GM06990 (cell line): ENCODE measurements around the gene OR1J4.
A peak's percentile ranks its signal among the peaks of the same experiment; 100 is the strongest.

Experiments used
- DNase-seq: peaks from one replicate; pipeline ENCODE4 v3.0.0-alpha.2; 2011; ENCODE audit not compliant: insufficient read length; ENCODE audit errors: extremely low read depth
- H3K27me3 ChIP-seq: replicated peaks from 2 replicates; pipeline ENCODE4 v1.6.0; 2011; ENCODE audit warnings: low read length; ENCODE audit not compliant: control insufficient read depth, insufficient read depth
- H3K36me3 ChIP-seq: 2 replicates; pipeline ENCODE4 v1.5.1; 2011; ENCODE audit warnings: low read length; ENCODE audit not compliant: control insufficient read depth, insufficient read depth
- H3K4me3 ChIP-seq: replicated peaks from 2 replicates; pipeline ENCODE4 v1.5.1; 2011; ENCODE audit warnings: low read depth, mild to moderate bottlenecking, control low read depth, low read length
- TF ChIP-seq, protein P1 (sequence below): IDR thresholded peaks from 2 replicates; pipeline ENCODE4 v1.5.1; 2011; ENCODE audit warnings: low read length, control low read depth, mild to moderate bottlenecking, inconsistent platforms; ENCODE audit not compliant: insufficient read depth, poor library complexity, severe bottlenecking

The OR1J4 gene

DNA sequence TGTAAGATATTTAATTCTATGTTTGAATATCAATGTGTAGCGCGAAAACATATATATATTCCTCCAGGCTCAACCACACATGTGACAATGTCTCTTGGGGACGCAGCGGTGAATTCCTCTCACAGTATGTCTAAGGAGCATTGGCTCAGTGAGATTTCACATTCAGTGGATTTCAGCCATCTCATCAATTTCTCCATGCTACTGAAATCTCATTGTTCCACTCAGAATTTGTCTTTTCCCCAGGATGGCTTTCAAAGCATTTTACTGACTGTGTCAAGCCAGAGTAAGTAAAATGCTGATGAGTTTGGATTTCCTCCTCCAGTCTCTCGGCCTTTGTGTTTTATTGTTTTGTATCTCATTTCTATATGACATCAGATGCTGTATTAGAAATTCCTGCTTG, 39.9 kb upstream of the OR1J4 start:
- H3K27me3 ChIP-seq, result peaks cover 2% of the 10 kb centered on the region; the same call in 1 of the 2 replicates

DNA sequence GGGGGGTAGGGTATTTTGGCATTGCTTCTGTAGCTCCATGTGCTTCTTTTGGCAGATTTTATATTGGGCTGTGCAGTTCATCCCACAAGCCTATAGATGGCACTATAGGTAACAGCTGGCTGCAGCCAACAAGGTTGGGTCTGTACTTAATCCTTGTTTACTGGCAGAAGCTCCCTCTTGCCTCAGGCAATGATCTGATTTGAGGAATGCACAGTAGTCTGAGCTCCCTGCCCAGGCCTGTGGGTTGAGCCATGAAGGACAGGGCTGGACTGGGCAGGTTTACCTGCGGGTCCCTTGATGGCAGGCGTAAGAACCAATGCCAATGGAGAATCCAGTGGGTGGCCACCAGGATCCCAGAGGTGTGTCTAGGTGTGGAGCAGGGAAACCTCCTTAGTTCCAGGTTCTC, 20.1 kb upstream of the OR1J4 start:
- H3K27me3 ChIP-seq, result no peaks in the 10 kb centered on the region
- TF ChIP-seq, protein P1, sequence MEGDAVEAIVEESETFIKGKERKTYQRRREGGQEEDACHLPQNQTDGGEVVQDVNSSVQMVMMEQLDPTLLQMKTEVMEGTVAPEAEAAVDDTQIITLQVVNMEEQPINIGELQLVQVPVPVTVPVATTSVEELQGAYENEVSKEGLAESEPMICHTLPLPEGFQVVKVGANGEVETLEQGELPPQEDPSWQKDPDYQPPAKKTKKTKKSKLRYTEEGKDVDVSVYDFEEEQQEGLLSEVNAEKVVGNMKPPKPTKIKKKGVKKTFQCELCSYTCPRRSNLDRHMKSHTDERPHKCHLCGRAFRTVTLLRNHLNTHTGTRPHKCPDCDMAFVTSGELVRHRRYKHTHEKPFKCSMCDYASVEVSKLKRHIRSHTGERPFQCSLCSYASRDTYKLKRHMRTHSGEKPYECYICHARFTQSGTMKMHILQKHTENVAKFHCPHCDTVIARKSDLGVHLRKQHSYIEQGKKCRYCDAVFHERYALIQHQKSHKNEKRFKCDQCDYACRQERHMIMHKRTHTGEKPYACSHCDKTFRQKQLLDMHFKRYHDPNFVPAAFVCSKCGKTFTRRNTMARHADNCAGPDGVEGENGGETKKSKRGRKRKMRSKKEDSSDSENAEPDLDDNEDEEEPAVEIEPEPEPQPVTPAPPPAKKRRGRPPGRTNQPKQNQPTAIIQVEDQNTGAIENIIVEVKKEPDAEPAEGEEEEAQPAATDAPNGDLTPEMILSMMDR, result peak; percentile 84
- DNase-seq, result peak; percentile 4
- no peak overlapping the region for H3K4me3 ChIP-seq
- H3K36me3 ChIP-seq, result no peaks in the 10 kb centered on the region

More for the DNA sequence above, 39.9 kb upstream of the OR1J4 start:
- Histone ChIP-seq H3K4me3 (no peak overlapping the region), H3K36me3 (no peaks in the 10 kb centered on the region)
- TF ChIP-seq, protein P1, result no peak
- no peak for DNase-seq

DNA sequence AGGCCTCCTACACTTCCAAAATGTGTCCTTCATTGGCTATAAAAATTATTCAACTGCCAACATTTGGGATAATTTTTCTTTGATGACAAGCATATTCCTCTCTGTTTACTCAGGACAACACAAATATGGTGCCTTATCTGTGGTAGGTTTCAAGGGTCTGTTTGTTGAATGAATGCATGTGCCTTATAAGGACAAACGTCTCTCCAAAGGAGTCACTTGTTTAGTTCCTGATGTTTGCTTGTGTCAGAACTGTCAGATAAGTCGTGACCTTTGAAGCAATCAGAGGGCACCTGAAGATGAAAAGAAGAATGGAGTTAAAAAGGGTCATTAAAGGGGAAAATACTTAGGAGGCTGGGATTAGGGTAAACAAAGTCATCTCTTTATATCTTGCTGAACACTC, 12.0 kb upstream of the OR1J4 start:
- H3K36me3 ChIP-seq, result no peaks in the 10 kb centered on the region
- no peak overlapping the region for H3K4me3 ChIP-seq
- no peaks in the 10 kb centered on the region for H3K27me3 ChIP-seq
- TF ChIP-seq, protein P1, result no peak
- DNase-seq, result no peak

DNA sequence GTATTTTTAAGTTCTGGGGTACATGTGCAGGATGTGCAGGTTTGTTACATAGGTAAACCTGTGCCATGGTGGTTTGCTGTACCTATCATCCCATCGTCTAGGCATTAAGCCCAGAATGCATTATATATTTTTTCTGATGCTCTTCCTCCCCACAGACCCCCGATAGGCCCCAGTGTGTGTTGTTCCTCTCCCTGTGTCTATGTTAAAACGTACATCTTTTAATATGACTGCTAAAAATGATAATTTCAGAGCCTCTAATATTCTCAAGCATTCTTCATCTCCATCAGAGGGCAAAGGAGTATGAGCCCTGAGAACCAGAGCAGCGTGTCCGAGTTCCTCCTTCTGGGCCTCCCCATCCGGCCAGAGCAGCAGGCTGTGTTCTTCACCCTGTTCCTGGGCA, 8.4 kb upstream of the OR1J4 start, which contains the start of gene OR1J2:
Gene OR1J2 (plus strand): TSS at position 301 of the 400 bp plus-strand sequence. CDS start 0 bp downstream, at position 301.
- no peak within 1 kb of the TSS for H3K4me3 ChIP-seq
- H3K36me3 ChIP-seq, result no peaks in the 10 kb centered on the region
- TF ChIP-seq, protein P1, result no peak
- H3K27me3 ChIP-seq, result no peaks in the 10 kb centered on the region
- no peak for DNase-seq

DNA sequence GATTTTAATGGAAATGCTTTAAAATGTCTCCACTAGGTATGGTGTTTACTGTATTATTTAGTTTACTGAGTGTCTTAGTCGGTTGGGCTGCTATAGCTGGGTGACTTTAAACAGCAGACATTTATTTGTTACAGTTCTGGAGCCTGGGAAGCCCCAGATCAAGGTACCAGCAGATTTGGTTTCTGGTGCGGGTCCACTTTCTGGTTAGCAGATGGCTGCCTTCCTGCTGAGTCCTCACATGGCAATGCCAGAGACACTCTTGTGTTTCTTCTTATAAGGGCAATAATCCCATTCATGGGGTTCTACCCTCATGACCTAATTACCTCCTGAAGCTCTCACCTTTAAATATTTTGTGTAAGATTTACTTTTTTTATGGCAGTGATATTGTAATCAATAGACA, 715 bp upstream of the OR1J4 start:
- H3K4me3 ChIP-seq, result no peak overlapping the region
- no peaks in the 10 kb centered on the region for H3K27me3 ChIP-seq

More for the DNA sequence above, 715 bp upstream of the OR1J4 start:
- no peaks in the 10 kb centered on the region for H3K36me3 ChIP-seq
- DNase-seq, result no peak
- TF ChIP-seq, protein P1, result no peak
